ENCODE measurements around the gene PLA2G4C.

The PLA2G4C gene

DNA sequence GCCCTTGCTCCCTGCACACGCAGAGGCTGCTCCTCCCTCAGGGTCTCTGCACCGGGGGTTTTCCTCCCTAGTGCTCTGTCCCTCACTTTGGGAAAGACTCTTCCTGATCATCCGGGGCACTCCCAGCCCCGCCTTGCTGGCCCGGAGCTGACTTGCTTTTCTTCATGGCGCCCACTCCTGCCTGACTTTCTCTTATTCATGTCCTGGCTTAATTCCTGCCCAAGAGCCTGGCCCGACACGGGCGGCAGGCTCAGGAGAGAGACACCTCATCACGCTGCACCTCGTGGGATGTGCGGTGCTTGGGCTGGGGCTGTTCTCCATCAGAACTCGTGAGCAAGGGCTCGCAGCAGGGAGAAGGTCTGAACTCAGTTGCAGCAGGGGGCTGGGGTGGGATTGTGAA, 11.8 kb upstream of the PLA2G4C start:
- no peak overlapping the region for H3K4me3 ChIP-seq (ENCODE audit: low read depth, low read length)

DNA sequence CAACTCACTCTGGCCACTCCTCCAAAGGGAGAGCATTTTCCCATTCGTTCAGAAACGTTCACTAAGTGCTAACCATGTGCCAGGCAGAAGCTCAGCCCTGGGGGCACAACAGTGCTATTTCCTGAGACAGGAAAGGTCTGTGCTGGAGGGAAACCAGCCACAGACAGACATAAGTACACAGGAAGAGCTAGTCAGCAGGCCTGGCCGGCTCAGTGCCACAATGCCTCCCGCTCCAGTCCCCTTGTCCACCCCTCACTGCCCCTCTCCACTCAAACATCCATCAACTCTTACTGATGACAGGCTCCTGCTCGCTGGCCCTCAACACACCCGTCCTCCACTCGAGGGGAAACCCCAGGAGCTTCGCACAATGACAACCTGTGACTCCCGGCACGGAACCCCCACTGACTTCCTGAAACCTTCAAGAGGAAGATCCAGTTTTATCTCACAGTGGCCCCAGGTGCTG, 11.3 kb upstream of the PLA2G4C start:
- no peak overlapping the region for H3K4me3 ChIP-seq (ENCODE audit: low read depth, low read length)
- TF ChIP-seq, protein P1, sequence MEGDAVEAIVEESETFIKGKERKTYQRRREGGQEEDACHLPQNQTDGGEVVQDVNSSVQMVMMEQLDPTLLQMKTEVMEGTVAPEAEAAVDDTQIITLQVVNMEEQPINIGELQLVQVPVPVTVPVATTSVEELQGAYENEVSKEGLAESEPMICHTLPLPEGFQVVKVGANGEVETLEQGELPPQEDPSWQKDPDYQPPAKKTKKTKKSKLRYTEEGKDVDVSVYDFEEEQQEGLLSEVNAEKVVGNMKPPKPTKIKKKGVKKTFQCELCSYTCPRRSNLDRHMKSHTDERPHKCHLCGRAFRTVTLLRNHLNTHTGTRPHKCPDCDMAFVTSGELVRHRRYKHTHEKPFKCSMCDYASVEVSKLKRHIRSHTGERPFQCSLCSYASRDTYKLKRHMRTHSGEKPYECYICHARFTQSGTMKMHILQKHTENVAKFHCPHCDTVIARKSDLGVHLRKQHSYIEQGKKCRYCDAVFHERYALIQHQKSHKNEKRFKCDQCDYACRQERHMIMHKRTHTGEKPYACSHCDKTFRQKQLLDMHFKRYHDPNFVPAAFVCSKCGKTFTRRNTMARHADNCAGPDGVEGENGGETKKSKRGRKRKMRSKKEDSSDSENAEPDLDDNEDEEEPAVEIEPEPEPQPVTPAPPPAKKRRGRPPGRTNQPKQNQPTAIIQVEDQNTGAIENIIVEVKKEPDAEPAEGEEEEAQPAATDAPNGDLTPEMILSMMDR (IDR thresholded peaks at IDR 0.05; ENCODE audit: low read depth, low read length) = no peak

More for the DNA sequence above, 11.8 kb upstream of the PLA2G4C start:
- TF ChIP-seq, protein P1 (IDR thresholded peaks at IDR 0.05; ENCODE audit: low read depth, low read length) = no peak

DNA sequence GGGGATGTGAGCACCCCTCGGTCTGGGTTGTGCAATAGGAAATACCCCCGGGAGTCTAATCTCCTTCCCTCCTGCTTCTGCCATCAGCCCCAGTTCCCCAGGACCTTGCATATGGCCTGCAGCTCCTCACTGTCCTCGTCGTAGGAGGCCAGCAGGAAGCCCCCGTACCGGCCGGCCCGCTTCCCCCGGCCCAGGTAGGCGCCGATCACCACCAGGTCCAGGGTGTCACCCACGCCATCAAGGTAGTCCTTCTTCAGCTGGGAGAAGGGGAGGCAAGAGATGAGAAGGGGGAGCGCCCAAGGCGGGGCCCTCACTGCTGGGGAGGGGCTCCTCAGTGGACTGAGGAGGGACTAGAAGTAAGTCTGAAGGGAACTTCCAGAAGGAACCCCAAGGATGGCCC, 10.4 kb upstream of the PLA2G4C start:
- TF ChIP-seq, protein P1 (IDR thresholded peaks at IDR 0.05; ENCODE audit: low read depth, low read length) = no peak
- H3K4me3 ChIP-seq (ENCODE audit: low read depth, low read length) = no peak overlapping the region

DNA sequence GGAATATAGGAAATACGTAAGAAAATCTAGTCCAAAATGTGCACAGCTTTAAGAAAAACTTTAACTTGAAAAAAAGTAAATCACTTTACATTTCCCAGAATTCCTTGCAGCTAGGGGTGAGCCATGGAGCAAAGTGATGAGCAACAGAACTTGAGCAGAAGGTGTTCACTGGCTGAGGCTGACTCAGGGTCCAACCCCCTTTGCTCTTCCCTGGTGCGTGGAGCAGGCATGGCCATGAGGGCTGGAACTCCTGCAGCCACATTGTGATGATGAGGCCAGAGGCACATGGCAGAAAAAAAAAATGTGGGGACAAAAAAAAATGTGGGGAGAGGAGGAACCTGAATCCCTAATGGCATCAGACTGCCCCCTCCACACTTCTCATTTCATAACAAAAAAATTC, 9.9 kb upstream of the PLA2G4C start:
- no peak overlapping the region for H3K4me3 ChIP-seq (ENCODE audit: low read depth, low read length)
- TF ChIP-seq, protein P1 (IDR thresholded peaks at IDR 0.05; ENCODE audit: low read depth, low read length) = no peak

DNA sequence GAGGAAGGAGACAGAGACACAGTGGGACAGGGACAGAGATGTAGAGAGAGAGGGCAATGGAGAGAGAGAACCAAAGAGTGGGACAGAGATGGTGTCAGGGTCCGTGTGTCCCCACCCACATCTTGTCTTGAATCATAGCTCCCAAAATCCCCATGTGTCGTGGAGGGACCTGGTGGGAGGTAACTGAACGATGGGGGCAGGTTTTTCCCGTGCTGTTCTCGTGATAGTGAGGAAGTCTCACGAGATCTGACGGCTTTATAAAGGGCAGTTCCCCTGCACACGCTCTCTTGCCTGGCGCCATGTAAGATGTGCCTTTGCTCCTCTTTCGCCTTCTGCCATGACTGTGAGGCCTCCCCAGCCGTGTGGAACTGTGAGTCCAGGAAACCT, 7.5 kb upstream of the PLA2G4C start:
- TF ChIP-seq, protein P1 (IDR thresholded peaks at IDR 0.05; ENCODE audit: low read depth, low read length) = no peak
- no peak overlapping the region for H3K4me3 ChIP-seq (ENCODE audit: low read depth, low read length)

DNA sequence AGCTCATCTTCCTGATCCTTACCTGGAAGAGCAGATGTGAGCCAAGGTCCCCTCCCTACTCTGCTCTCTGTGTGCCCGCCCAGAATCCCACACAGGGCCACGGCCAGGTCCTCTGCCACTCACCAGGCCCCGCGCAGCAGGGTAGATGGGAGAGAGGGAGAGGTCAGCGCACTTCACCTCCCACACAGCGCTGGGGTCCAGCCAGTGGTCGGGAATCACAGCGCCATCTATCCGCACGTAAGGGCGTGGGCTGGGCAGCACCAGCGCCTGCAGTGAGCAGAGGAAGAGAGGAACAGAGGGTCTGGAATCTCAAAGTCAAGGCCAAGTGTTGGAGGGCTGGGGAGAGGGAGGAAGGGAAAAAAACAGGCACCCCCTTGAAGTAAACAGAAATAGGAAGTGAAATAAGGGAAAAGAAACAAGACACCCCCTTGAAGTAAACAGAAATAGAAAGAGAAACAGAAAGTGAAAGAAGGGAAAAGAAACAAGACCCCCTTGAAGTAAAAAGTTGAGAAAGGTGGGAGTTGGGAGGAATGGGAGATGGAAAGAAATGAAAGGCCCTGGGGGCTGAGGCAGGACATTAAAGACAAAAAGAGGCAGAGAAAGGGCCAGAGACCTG, 7.0 kb upstream of the PLA2G4C start:
- no peak overlapping the region for H3K4me3 ChIP-seq (ENCODE audit: low read depth, low read length)
- TF ChIP-seq, protein P1 (IDR thresholded peaks at IDR 0.05; ENCODE audit: low read depth, low read length) = no peak

DNA sequence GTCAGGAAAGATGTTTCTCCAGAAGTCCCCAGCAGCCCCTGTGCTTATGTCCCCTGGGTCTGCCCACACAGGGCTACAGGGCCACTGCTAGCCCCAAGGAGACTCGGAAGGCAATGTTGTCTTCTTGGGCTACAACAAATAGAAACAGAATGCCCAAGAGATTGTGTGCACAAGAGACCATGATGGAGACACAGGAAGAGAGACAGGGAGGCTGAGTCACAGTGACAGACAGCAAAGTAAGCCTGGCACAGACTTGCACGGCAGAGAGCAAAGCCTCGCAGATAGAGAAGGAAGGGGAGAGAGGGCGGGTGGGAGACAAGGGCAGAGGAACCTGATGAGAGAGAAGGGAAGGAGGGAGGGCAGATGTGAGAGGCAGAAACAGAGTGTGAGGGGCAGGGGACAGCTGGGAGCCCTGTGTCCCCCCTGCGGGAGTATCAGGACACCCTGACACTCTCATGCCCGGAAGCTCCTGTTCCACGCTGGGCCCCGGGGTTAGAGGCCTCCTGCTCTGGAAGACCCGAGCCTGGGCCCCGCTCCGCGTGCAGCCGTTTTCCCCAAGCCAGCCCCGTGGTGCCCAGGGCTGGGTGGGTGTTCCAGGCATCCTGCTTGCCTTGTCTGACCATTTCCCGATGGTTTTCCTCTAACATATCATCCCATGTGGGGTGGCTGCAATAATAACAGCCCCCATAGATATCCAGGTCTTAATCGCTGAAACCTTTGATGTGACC, 2.7 kb upstream of the PLA2G4C start:
- H3K4me3 ChIP-seq (ENCODE audit: low read depth, low read length) = no peak overlapping the region
- TF ChIP-seq, protein P1 (IDR thresholded peaks at IDR 0.05; ENCODE audit: low read depth, low read length) = no peak
